Measurements from ENCODE around the gene GRK3.
"Not testable (repeated sequence)": the region's sequence is repeated elsewhere in the genome, so short reads cannot be mapped to it uniquely, and the experiment has no call there.

Gene GRK3

DNA sequence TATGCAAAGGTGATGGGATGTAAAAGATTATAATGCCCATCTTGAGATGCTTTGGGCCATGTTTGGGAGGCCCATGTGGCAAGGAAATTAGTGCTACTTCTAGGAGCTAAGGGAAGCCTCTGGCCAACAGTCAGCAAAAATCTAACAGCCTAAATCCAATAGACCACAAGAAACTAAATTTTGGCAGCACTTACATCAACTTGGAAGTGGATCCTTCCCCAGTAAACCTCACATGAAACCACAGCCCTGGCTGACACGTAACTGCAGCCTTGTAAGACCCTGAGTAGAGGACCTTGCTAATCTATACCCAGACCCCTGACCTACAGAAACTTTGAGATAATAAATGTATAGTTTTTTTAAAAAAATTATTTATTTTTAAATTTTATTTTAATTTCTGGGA is 13.1 kb upstream of the GRK3 start:
- DNase-seq (ENCODE audit: low read depth): no peak

DNA sequence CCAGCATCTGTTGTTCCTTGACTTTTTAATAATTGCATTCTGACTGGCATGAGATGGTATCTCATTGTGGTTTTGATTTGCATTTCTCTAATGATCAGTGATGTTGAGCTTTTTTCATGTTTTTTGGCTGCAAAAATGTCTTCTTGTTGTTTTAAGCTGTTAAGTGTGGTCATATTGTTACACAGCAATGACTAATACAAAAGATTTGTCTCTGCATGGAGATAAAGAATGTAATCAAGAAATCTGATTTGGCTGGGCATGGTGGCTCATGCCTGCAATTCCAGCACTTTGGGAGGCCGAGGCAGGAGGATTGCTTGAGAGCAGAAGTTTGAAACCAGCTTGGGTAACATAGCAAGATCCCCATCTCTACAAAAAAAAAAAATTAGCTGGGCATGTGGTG is 12.1 kb upstream of the GRK3 start:
- DNase-seq (ENCODE audit: low read depth): not testable (repeated sequence)

DNA sequence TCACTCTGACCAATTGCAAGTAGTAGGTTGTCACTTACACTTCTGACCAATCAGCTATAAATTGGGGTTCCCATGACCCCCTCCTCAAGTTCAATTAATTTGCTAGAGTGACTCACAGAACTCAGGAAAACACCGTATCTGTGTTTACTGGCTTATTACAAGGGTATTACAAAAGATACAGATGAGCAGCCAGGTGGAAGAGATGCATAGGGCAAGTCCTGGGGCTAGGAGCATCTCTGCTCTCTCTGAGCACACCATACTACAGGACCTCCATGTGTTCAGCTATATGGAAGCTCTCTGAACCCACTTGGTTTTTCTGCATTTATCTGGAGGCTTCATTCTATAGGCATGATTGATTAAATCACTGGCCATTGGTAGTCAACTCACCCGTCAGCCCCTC is 11.3 kb upstream of the GRK3 start:
- no peak for DNase-seq (ENCODE audit: low read depth)

DNA sequence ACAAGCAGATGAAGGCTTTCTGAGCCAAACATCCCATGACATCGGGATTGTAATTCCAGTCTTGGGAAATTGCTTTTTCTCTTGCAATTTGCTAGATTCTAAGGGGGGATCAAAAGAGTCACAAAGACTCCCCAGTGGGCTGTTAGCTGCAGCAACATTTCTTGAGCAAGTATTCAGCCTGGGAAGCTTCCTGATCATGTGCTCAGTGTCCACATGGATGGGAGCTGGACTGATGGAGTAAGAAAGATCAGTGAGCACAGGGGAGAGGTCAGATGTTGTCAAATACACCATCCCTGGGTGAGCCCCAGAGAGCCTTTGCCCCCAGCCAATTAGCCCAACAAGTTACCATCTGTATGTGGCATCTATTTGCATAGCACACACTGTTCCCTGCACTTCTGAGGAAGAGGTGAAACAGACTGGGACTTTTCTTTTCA is 10.2 kb upstream of the GRK3 start:
- no peak for DNase-seq (ENCODE audit: low read depth)

DNA sequence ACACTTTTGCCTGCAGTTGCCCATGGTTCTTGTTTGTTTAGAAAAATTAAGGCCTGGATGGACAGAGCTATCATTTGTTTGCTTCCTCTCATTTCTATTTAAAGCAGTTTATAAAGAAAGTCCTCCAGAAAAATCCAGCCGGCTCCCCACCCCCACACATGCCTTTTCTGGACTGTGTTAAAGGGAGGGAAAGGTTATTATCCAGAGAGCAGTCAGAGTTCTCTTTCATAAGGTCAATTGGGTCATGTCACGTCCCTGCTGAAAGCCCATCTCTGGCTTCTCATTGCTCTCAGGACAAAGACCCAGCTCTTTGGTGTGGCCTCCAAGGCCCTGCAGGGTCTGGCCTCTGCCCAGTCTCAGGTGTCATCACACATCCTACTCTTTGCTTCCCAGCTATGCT is 9.8 kb upstream of the GRK3 start:
- DNase-seq (ENCODE audit: low read depth): no peak

DNA sequence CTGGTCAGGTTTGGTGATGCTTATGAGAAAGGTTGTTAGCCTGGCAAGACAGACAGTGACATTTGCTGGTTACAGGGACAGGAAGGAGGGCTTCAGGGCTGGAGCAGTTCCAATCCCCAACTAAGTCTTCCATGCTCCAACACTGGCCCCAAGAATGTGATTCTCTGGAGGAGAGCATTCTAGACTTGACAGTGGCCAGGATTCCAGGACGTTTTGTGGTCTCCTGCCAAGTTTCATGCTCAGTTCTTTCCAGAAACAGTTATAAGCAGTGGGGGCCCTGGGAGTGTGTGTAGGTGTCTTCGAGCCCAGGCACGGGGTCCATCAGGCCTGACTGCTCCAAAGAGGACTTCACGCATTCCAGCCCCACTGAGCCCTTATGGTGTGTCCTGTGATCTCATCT is 8.9 kb upstream of the GRK3 start:
- no peak for DNase-seq (ENCODE audit: low read depth)

DNA sequence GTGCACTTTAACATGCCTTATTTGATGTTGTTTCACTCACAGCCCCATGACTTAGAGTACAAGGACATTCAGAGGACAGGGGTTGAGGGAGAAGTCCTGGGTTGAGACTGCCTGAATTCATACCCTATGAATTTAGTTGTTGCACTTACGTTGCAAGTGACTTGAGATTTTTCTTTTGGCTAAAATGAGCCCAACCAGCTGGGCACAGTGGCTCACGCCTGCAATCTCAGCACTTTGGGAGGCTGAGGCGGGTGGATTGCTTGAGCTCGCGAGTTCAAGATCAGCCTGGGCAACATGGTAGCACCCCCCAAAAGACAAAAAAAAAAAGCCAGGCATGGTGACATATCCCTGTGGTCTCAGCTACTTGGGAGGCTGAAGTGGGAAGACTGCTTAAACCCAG is 7.3 kb upstream of the GRK3 start:
- no peak for DNase-seq (ENCODE audit: low read depth)

DNA sequence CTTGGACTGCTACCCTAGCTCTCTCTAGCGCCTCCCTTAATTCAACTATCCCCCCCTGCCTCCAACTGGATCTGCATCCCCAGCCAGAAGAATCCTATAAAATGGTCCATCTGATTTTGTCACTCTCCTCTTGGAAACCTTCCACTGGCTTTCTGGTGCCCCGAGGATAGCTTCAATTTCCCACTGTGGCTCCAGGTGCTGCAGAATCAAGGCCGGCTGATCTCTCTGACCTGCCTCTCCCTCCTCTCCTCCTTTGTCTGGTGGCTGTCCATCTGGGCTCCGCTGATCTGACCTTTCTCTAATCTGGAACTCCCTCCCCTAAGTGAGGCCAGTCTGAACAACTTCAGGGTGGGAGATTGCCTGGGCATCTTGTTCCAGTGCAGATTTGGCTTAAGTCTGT is 6.1 kb upstream of the GRK3 start:
- DNase-seq (ENCODE audit: low read depth): no peak

DNA sequence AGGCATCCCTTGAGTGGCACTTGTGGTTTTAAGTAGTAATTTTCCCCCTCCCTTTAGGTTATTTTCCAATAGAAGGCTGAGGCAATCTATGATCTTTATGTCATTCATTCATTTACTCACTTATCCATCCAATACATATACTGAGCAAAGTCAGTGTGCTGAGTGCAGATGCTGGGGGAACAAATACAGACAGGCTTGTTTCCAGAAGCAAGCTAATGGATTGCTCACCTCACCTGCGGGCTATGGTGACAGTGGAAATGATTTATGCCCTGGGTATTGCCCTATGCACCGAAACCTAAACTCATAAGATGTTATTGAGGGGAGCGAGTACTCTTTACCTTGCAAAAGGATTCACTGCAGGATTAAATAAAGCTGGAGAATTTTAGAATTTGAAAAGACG is 4.6 kb upstream of the GRK3 start:
- not testable (repeated sequence) for DNase-seq (ENCODE audit: low read depth)

DNA sequence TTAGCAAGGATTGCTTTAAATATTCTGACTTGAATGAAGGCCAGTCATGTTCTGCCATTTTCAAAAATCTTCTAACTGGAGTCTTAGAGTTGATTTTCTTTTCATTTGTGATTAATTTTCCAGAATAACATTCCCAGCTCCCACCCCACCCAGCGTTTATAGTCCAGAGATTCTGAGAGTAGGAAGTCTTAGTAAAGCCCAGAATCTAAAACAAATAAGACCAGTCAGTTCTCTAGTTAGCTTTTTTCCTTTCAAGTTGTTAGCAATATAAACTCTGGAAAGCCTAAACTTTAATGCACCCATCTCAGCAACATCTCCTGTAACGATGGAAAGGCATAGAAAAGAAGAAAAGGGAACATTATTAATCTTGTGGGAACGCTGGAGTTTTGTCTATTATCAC is 3.3 kb upstream of the GRK3 start:
- DNase-seq (ENCODE audit: low read depth): not testable (repeated sequence)

DNA sequence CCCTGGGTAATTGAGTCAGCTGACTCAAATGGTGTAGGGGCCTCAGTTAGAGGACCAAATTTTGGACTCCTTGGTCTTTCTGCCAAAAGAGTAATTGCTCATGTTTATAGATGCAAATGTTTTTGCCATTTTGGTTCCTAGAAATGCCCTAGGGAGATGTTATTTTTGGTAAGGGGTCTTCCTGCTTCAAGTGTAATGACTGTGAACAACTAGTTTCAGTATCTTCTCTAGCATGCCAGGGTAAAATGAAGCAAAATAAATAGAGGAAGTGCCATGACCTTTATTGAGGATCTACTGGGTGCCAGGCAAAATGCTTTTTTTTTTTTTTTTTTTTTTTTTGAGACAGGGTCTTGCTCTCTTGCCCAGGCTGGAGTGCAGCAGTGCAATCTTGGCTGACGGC is 2.5 kb upstream of the GRK3 start:
- not testable (repeated sequence) for DNase-seq (ENCODE audit: low read depth)

DNA sequence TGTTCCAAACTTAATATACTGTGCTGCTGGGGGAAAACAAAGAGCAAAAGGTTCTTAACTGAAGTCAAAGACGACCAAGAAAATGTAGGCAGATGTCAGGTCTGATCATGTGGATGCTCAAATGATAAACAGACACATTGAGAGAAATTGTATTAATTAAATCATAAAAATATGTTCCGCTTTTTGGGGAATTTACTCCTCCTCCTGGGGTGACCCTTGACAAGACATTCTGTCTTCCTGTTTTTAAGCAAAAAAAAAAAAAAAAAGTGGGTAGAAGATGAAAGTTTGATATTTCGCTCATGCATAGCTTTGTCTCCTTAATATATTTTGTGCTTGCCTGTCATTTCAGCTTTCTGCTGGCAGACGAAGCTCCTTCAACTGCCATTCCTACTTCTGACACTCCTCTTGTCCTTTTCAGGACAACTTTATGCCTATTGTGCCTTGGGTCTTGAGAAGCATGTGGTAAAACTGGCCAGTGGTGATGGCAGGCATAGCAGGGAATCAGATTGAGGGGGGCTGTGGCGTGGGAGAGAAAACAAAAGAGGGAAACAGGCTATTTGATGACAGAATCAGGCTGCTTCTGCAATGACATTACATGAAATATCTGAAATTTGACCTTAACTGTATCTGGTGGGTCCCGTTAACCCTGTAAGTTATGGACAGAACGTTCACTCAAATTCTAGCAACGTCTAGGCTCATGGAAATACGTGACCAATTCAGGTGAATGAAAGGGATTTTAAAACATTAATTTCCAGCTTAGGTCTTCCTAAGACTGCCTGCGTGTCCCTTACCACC is 1.3 kb upstream of the GRK3 start:
- DNase-seq (ENCODE audit: low read depth): not testable (repeated sequence)

DNA sequence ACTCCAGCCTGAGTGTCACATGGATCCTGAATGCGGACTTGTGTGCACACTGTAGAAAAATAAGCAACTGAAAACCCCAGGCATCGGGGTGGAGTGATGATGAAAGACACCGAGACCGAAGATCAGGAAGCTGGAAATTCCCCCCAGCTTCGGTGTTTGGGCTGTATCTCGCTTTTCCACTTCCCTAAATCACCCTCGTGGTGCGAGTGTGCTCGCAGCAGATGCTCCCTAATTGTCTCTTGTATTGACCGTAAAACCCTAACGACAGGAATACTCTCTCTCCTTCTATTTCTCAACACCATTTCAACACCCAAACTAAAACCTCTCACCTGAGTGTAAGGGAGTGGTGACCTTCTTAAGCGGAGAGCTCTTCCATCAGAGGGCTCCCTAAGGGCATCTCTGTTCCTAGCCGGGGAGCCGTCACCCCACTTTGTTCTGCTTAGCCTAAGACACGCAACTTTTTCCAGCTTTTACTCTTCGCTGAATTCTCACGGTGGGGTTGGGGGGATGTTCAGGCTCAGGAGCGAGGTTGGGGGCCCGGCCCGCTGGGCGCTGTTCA is 635 bp upstream of the GRK3 start:
- no peak for DNase-seq (ENCODE audit: low read depth)

DNA sequence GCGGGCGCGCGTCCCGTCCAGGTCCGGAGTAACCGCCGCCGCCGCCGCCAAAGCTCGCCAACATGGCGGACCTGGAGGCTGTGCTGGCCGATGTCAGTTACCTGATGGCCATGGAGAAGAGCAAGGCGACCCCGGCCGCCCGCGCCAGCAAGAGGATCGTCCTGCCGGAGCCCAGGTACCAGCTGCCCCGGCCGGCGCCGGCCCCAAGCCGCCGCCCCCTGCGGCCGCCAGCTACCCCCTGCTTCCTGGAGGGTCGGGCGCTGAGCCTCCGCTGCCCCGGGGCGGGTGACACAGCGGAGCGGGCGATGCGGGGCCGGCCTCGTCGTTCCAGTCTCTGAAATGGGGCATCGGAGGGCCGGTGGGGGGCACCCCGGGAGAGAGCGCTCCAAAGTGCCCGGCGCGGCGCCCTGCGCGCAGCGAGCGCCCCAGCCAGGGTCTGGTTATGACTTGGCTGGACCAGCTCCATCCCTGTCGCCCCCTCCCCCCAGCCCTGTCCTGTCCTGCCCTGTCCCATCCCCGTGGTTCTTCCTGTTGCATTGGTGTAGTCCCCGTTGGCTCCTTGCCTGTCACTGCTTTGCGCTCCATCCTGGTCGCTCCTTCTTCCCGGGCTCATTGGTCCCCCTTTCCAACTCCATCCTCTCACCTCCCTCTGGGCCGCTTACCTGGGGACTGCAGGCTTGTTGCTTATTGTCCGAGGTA is 653 bp downstream of the GRK3 start:
- DNase-seq (ENCODE audit: low read depth): peak; percentile 5

DNA sequence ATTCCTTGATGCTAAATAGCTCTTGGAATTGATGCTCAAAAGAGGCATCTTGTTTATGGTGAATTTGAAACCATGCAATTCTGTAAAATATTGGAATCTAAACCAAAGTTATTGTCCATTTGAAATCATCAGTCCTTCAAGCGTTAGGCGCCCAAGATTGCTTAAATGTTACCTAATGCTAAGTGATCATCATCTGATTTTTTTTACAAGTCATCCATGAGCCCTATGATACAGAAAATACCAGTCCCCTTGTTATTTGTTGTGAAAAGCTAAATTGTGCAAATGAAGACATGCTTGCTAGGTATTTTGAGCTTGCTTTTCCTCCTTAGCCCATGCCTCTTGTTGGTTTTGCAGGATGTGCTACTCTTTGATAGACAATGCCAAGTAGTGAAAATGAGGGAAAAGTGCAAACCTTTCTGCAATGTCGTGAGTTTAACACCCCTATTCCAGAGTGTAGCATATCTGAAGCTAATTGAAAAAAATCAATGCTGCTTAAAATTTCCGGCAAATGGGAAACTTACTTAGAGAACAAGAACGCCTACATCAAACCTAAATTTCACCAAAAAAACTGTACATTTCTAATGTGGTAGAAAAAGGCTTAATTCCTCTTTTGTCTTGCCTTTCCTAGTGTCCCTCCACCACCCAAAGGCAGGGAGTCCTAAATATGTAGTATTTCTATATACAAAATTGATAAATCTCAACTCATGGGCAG is 1.9 kb downstream of the GRK3 start:
- no peak for DNase-seq (ENCODE audit: low read depth)

DNA sequence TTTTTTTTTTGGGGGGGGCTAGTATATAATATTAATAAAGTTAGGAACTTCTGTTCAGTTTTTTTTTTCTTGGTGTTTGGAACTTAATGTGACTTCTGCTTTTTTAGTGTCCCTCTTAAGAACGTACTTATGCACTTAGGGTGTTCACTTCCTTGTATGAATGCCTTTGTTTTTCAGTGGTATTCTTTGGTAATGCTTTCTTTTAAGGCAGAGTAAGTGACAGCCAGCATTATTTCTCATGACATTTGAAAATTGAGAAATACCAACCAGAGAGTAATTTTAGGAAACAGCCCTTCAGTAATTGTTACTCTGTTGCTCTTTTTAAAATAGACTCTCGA is 2.4 kb downstream of the GRK3 start:
- no peak for DNase-seq (ENCODE audit: low read depth)

DNA sequence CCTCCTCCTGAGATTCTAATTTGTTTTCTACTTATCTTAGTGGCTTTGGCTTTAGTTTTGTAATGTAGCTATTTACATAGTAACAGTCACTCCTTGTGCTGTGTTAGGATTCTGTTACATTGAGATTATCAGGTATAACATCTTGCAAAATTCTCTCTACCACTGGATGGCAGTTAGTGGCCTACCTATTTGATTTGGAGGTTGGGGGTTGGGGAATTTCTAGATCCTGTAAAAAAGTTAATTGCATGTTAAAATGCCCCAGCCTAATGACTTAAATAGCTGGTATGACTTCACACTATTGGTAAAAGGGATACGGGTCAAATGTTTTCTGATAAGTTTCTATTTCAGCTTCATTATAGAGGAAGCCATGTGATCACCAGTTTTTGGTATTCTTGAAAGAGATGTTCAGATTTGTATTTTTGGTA is 2.8 kb downstream of the GRK3 start:
- DNase-seq (ENCODE audit: low read depth): no peak

DNA sequence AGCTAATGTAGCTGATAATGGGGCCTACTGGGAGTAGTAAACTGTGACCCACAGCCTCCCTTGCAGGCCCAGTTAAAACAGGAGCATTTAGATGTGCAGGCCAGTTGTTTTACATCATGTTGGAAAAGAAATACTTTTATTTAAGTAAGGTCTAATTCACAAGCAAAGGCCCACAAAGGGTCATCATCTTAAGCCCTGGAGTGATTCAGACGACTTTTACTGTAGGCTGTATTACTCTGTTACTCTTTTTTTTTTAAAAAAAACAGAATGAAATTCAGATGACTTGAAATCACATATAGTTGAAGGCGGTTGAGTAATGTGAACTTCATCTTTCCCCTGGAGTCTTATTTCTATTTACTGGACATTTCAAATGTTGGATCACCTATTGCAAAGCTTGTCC is 3.6 kb downstream of the GRK3 start:
- not testable (repeated sequence) for DNase-seq (ENCODE audit: low read depth)

DNA sequence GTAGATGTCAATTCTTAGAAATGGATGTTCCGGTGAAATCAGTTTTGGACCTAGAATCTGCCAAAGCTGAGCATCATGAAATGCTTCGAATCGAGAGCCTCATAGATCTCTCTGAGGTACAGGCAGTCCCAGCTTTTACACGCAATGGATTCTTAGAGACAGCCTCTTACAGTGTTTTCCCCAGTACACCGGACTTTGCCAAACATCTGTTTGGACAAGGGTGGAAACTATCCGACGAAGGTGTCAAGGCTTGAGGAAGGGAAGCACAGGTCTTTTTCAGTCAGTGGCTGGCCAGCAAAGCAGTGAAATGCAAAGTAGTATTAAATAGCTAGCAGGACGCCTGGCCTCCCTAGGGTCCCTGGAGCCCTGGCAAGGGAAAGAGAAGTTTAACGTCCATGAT is 4.9 kb downstream of the GRK3 start:
- DNase-seq (ENCODE audit: low read depth): no peak

DNA sequence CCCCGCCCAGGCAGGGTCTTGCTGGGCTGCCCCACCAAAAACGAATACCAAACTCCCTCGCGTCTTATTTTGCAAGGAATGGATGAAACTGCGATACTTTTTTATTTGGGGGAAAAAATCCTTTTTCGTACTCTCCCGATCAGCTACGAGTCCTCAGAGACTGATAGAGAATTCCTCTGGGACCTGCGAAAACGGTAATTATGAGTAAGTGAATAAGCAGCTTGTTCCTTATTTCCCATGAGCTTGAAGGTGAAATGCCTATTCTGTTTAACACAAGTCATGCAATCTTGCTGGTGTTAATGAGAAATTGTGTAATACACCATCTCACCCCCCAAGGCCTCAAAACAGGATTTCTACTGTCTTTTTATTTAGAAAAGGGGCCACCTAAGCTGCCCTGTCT is 5.5 kb downstream of the GRK3 start:
- DNase-seq (ENCODE audit: low read depth): no peak

DNA sequence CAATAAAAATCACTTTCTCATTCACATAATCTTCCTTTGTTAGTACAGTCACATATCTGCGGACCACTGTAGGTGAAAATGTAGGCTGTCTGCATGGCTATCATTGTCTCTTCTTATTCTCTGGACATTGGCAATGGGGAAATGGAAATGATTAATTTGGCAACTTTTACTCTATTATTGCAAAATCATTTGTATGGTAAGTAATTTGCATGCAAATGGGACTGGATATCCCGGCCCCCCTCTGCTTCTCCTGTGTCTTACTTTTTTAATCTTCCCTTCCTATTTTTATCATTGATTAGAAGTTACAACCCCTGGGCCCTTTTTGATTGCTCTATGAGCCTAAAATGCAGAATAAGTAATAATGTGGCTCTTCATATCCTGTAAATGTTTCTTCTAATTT is 6.0 kb downstream of the GRK3 start:
- no peak for DNase-seq (ENCODE audit: low read depth)

DNA sequence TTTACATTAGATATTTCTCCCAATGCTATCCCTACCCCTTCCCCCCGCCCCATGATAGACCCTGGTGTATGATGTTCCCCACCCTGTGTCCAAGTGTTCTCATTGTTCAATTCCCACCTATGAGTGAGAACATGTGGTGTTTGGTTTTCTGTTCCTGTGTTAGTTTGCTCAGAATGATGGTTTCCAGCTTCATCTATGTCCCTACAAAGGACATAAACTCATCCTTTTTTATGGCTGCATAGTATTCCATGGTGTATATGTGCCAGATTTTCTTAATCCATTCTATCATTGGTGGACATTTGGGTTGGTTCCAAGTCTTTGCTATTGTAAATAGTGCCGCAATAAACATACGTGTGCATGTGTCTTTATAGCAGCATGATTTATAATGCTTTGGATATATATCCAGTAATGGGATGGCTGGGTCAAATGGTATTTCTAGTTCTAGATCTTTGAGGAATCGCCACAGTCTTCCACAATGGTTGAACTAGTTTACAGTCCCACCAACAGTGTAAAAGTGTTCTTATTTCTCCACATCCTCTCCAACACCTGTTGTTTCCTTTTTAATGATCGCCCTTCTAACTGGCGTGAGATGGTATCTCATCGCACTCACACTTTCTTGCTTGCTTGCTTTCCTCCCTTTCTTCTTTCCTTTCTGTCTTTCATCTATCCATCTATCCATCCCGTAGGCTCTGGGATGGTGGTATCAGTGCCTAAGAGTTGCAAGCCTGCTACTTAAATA is 7.7 kb downstream of the GRK3 start:
- not testable (repeated sequence) for DNase-seq (ENCODE audit: low read depth)

Measured in activated T-cell treated with anti-CD3 and anti-CD28 coated beads for 1 hour (primary cell).